ES-I3 (cell line): ENCODE data around the gene HBZ.
"Not testable (repeated sequence)": the region's sequence is repeated elsewhere in the genome, so short reads cannot be mapped to it uniquely, and the experiment has no call there.

Experiments used
- H3K36me3 ChIP-seq: 2 replicates; pipeline ENCODE4 v1.6.1; 2013; ENCODE audit warnings: mild to moderate bottlenecking, low read length, control low read depth, moderate library complexity; ENCODE audit not compliant: insufficient read depth
- H3K4me1 ChIP-seq: 2 replicates; pipeline ENCODE4 v1.6.1; 2013; ENCODE audit warnings: mild to moderate bottlenecking, control low read depth, low read length; ENCODE audit not compliant: insufficient read depth
- H3K9ac ChIP-seq: 2 replicates; pipeline ENCODE4 v1.6.1; 2013; ENCODE audit warnings: low read depth, mild to moderate bottlenecking, low read length, moderate library complexity
- H3K9me3 ChIP-seq: 2 replicates; pipeline ENCODE4 v1.6.1; 2013; ENCODE audit warnings: mild to moderate bottlenecking, low read length, moderate library complexity; ENCODE audit not compliant: control insufficient read depth, insufficient read depth

Gene HBZ

GRCh38 chr16:176477-177382 lies 24.3 kb downstream of the HBZ start, which contains the start of gene HBA1:
Gene HBA1 (plus strand): TSS chr16:176680. CDS start chr16:176717, 37 bp downstream.
- not testable (repeated sequence) for H3K9me3 ChIP-seq, H3K9ac ChIP-seq, H3K36me3 ChIP-seq, H3K4me1 ChIP-seq

- Histone ChIP-seq H3K36me3 (no peaks in the 10 kb centered on the region), H3K4me1 (no peaks in the 10 kb centered on the region; the same call in 1 of the 2 replicates), H3K9ac (no peak overlapping the region), H3K9me3 (no peaks in the 10 kb centered on the region)
Measured at GRCh38 chr16:177394-177822, 25.0 kb downstream of the HBZ start.

GRCh38 chr16:177981-178667 lies 25.7 kb downstream of the HBZ start:
- Histone ChIP-seq H3K9ac (no peak overlapping the region), H3K4me1 (no peaks in the 10 kb centered on the region; the same call in 1 of the 2 replicates), H3K36me3 (no peaks in the 10 kb centered on the region), H3K9me3 (no peaks in the 10 kb centered on the region)

GRCh38 chr16:178668-179015 lies 26.2 kb downstream of the HBZ start:
- Histone ChIP-seq H3K9ac (no peak overlapping the region), H3K4me1 (no peaks in the 10 kb centered on the region; the same call in 1 of the 2 replicates), H3K9me3 (no peaks in the 10 kb centered on the region), H3K36me3 (no peaks in the 10 kb centered on the region)

- Histone ChIP-seq H3K9me3 (no peaks in the 10 kb centered on the region), H3K4me1 (no peaks in the 10 kb centered on the region; the same call in 1 of the 2 replicates), H3K36me3 (no peaks in the 10 kb centered on the region), H3K9ac (no peak overlapping the region)
Measured at GRCh38 chr16:179211-180092, 27.0 kb downstream of the HBZ start.

GRCh38 chr16:180101-180675 lies 27.7 kb downstream of the HBZ start, which contains the start of gene HBQ1:
Gene HBQ1 (plus strand): TSS chr16:180459. CDS start chr16:180487, 28 bp downstream.
- H3K9ac ChIP-seq = peak within 1 kb of the TSS; percentile 51
- H3K9me3 ChIP-seq = no peaks in the 10 kb centered on the region
- no peaks in the 10 kb centered on the region; the same call in 1 of the 2 replicates for H3K4me1 ChIP-seq
- no peaks in the 10 kb centered on the region for H3K36me3 ChIP-seq

- Histone ChIP-seq H3K4me1 (no peaks in the 10 kb centered on the region; the same call in 1 of the 2 replicates), H3K9me3 (no peaks in the 10 kb centered on the region), H3K9ac (peak overlapping the region; percentile 51), H3K36me3 (no peaks in the 10 kb centered on the region)
Measured at GRCh38 chr16:180681-181564, 28.5 kb downstream of the HBZ start.

- H3K9me3 ChIP-seq = no peaks in the 10 kb centered on the region
- no peaks in the 10 kb centered on the region; the same call in 1 of the 2 replicates for H3K4me1 ChIP-seq
- H3K9ac ChIP-seq = no peak overlapping the region
- no peaks in the 10 kb centered on the region for H3K36me3 ChIP-seq
Measured at GRCh38 chr16:181565-182021, 29.1 kb downstream of the HBZ start.

GRCh38 chr16:183005-183404 lies 30.6 kb downstream of the HBZ start:
- Histone ChIP-seq H3K9me3 (no peaks in the 10 kb centered on the region), H3K9ac (no peak overlapping the region), H3K4me1 (no peaks in the 10 kb centered on the region; the same call in 1 of the 2 replicates), H3K36me3 (no peaks in the 10 kb centered on the region)

- Histone ChIP-seq H3K9ac (no peak overlapping the region), H3K9me3 (no peaks in the 10 kb centered on the region), H3K36me3 (0 out of 2 replicates have a peak, but pooled peaks cover 7% of the 10 kb centered on the region), H3K4me1 (no peaks in the 10 kb centered on the region; the same call in 1 of the 2 replicates)
Measured at GRCh38 chr16:185213-185612, 32.8 kb downstream of the HBZ start.

GRCh38 chr16:185691-186090 lies 33.2 kb downstream of the HBZ start:
- no peaks in the 10 kb centered on the region for H3K9me3 ChIP-seq
- H3K4me1 ChIP-seq = no peaks in the 10 kb centered on the region; the same call in 1 of the 2 replicates
- 0 out of 2 replicates have a peak, but pooled peaks cover 10% of the 10 kb centered on the region for H3K36me3 ChIP-seq
- H3K9ac ChIP-seq = no peak overlapping the region

- no peak overlapping the region for H3K9ac ChIP-seq
- no peaks in the 10 kb centered on the region for H3K4me1 ChIP-seq
- no peaks in the 10 kb centered on the region for H3K9me3 ChIP-seq
- peaks cover 10% of the 10 kb centered on the region; the same call in 1 of the 2 replicates for H3K36me3 ChIP-seq
Measured at GRCh38 chr16:187330-187729, 34.9 kb downstream of the HBZ start.

- H3K4me1 ChIP-seq = no peaks in the 10 kb centered on the region
- H3K9me3 ChIP-seq = no peaks in the 10 kb centered on the region
- H3K36me3 ChIP-seq = peaks cover 14% of the 10 kb centered on the region; the same call in 1 of the 2 replicates
- H3K9ac ChIP-seq = no peak overlapping the region
Measured at GRCh38 chr16:188674-189073, 36.2 kb downstream of the HBZ start.
